ENCODE results near the gene SLC22A12.

DNA sequence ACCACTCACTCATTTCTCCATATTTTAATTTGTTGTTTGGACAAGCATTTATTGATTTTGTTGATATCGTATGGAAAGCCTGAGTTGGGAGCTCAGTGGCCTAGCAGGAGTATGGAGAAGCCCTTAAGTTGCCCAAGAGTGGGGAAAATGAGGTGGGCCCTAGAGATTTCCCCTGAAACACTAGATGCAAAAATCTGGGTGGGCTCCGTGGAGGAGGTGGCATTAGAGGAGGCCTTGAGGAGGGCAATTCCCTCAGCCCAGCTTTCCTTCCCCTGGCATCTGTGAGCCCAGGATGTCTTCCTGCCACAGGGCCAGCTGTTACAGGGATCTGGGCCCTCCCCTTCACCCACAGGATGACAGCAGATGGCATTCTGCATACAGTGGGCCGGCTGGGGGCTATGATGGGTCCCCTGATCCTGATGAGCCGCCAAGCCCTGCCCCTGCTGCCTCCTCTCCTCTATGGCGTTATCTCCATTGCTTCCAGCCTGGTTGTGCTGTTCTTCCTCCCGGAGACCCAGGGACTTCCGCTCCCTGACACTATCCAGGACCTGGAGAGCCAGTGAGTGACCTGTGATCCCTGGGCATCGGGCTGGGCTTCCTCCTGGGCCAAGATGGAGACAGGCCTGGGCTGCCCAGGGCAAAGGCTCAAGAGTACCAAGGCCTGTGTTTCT is 21.6 kb upstream of the SLC22A12 start:
- no peak for TF ChIP-seq GTF2F1 (IDR thresholded peaks at IDR 0.05; ENCODE audit: borderline replicate concordance, low read depth, low read length)
- TF ChIP-seq, protein P1, sequence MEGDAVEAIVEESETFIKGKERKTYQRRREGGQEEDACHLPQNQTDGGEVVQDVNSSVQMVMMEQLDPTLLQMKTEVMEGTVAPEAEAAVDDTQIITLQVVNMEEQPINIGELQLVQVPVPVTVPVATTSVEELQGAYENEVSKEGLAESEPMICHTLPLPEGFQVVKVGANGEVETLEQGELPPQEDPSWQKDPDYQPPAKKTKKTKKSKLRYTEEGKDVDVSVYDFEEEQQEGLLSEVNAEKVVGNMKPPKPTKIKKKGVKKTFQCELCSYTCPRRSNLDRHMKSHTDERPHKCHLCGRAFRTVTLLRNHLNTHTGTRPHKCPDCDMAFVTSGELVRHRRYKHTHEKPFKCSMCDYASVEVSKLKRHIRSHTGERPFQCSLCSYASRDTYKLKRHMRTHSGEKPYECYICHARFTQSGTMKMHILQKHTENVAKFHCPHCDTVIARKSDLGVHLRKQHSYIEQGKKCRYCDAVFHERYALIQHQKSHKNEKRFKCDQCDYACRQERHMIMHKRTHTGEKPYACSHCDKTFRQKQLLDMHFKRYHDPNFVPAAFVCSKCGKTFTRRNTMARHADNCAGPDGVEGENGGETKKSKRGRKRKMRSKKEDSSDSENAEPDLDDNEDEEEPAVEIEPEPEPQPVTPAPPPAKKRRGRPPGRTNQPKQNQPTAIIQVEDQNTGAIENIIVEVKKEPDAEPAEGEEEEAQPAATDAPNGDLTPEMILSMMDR (IDR thresholded peaks at IDR 0.05; ENCODE audit: control extremely low read depth in 1 of 3, insufficient read depth in 1 of 3, low read depth in 1 of 3, low read length in 3 of 3), result no peak
- TF ChIP-seq JUND (IDR thresholded peaks at IDR 0.05; ENCODE audit: low read length), result no peak
- no peak for TF ChIP-seq SUZ12 (IDR thresholded peaks at IDR 0.05; ENCODE audit: low read length)
- no peak for TF ChIP-seq YY1 (IDR thresholded peaks at IDR 0.05; ENCODE audit: low read depth, low read length)
- no peak for TF ChIP-seq JUN (IDR thresholded peaks at IDR 0.05; ENCODE audit: low read depth, low read length)
- no peak for TF ChIP-seq POLR2A (IDR thresholded peaks at IDR 0.05; ENCODE audit: control extremely low read depth in 1 of 2, low read depth in 2 of 2, low read length in 2 of 2)
- no peak for TF ChIP-seq ZNF274 (IDR thresholded peaks at IDR 0.05; ENCODE audit: borderline replicate concordance, extremely low read depth, low read length)

Measured in H1 (cell line).